PC-3 (cell line): ENCODE measurements around the gene FLG2. TPM values are rescaled to one million over a fixed set of nuclear protein-coding genes. Genes with fewer than 3 reads are reported as not detected.
"Not testable (repeated sequence)": the region's sequence is repeated elsewhere in the genome, so short reads cannot be mapped to it uniquely, and the experiment has no call there.

Source experiments
- ATAC-seq: fragments of 200-7000 bp; cut with Tn5 transposase; 2 replicates; pipeline ENCODE4 v1.9.1; 2020; ENCODE audit warnings: mild to moderate bottlenecking, moderate library complexity
- BruUV-seq: library from RNA; stranded (reverse); fragments of 400-500 nt; replicated peaks from 2 replicates; lab custom pipeline; 2021; lab: Mats Ljungman, UMichigan
- CTCF ChIA-PET: fragments of 300-600 bp; sonication (Branson Sonifier 250); formaldehyde crosslinking; loops from one replicate; lab custom pipeline; 2022; ENCODE audit warnings: antibody characterized with exemption; lab: Charles Lee
- POLR2A ChIA-PET: fragments of 300-600 bp; sonication (Branson Sonifier 250); formaldehyde crosslinking; loops from one replicate; lab custom pipeline; 2022; ENCODE audit warnings: antibody characterized with exemption; ENCODE audit not compliant: unreplicated experiment; lab: Charles Lee
- DNase-seq: peaks from one replicate; pipeline ENCODE4 v3.0.0-alpha.2; 2015
- H2AFZ ChIP-seq: fragments of 300-600 bp; sonication (generic); 2 replicates; pipeline ENCODE4 v1.6.0; 2016; ENCODE audit warnings: antibody characterized with exemption, low read length
- H3F3A ChIP-seq: fragments of 300-600 bp; sonication (generic); one replicate; pipeline ENCODE4 v1.6.0; 2017; ENCODE audit warnings: antibody characterized with exemption, low read length, control low read depth, mild to moderate bottlenecking; ENCODE audit not compliant: unreplicated experiment
- H3K27ac ChIP-seq: fragments of 300-600 bp; sonication (generic); 2 replicates; pipeline ENCODE4 v1.5.1; 2016; ENCODE audit warnings: mild to moderate bottlenecking, low read length
- H3K27me3 ChIP-seq: fragments of 300-600 bp; sonication (generic); 2 replicates; pipeline ENCODE4 v1.6.1; 2016; ENCODE audit warnings: low read length, mixed read lengths
- H3K36me3 ChIP-seq: fragments of 300-600 bp; sonication (generic); 2 replicates; pipeline ENCODE4 v1.6.1; 2016; ENCODE audit warnings: low read depth, mixed run types, low read length, mixed read lengths
- H3K4me1 ChIP-seq: fragments of 300-600 bp; sonication (generic); 2 replicates; pipeline ENCODE4 v1.5.1; 2016; ENCODE audit warnings: low read length; ENCODE audit not compliant: insufficient read depth
- H3K4me2 ChIP-seq: fragments of 300-600 bp; sonication (generic); 2 replicates; pipeline ENCODE4 v1.6.0; 2016; ENCODE audit warnings: low read length
- H3K4me3 ChIP-seq: fragments of 300-600 bp; sonication (generic); 2 replicates; pipeline ENCODE4 v1.5.1; 2016; ENCODE audit warnings: mild to moderate bottlenecking, low read length, mixed read lengths
- H3K79me2 ChIP-seq: fragments of 300-600 bp; sonication (generic); 2 replicates; pipeline ENCODE4 v1.6.1; 2017; ENCODE audit warnings: low read length, mixed read lengths
- H3K9ac ChIP-seq: fragments of 300-600 bp; sonication (generic); 2 replicates; pipeline ENCODE4 v1.6.0; 2016; ENCODE audit warnings: mild to moderate bottlenecking, low read length
- H3K9me2 ChIP-seq: fragments of 300-600 bp; sonication (generic); replicated peaks from 2 replicates; pipeline ENCODE4 v1.6.1; 2016; ENCODE audit warnings: mixed run types, low read length, mixed read lengths
- H3K9me3 ChIP-seq: fragments of 300-600 bp; sonication (generic); 2 replicates; pipeline ENCODE4 v1.6.1; 2016; ENCODE audit warnings: low read length, mixed read lengths
- H4K20me1 ChIP-seq: fragments of 300-600 bp; sonication (generic); 2 replicates; pipeline ENCODE4 v1.6.1; 2016; ENCODE audit warnings: low read length, mixed read lengths
- intact Hi-C: fragments of 100-400 bp; cut with micrococcal nuclease; formaldehyde crosslinking; loops from 2 replicates; pipeline ENCODE4 v1.9.0; 2023
- total RNA-seq: library from RNA; depleted of rRNA; stranded (reverse); fragments of >200 nt; gene quantifications from 2 replicates; pipeline ENCODE4 v1.2.3, GENCODE V29; 2014; rRNA removed

Gene FLG2
- total RNA-seq, 1 experiment from 2014 or later: not detected

DNA sequence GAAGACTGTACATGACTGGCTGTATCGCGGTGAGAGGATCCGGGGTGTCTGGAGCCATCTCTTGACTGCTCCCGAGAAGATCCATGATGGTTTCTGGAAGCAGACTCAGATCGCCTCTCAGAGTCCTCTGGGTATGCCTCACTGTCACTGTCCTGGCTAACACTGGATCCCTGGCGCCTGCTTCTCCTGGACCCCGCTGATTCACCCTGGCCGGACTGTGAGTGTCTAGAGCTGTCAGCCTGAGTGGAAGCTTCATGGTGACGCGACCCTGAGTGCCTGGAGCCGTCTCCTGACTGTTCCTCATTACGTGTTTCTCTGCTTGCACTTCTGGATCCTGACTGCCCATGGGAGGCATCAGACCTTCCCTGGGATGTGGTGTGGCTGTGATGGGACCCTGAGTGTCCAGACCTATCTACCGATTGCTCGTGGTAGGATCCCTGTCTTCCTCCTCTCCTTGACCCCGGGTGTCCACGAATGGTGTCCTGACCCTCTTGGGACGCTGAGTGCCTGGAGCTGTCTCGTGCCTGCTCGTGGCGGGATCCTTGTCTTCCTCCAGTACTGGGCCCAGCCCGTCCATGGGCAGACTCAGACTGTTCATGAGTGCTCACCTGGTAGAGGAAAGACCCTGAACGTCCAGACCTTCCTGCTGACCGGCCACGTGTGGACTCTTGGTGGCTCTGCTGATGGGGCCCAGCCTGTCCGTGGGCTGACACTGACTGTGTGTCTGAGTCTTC is 56.5 kb downstream of the FLG2 start:
- ATAC-seq, H3K4me3 ChIP-seq, H2AFZ ChIP-seq, H4K20me1 ChIP-seq, H3K9me2 ChIP-seq, CTCF ChIA-PET, H3K9ac ChIP-seq, POLR2A ChIA-PET, intact Hi-C loops, H3K79me2 ChIP-seq, H3K27me3 ChIP-seq, H3F3A ChIP-seq, H3K36me3 ChIP-seq, H3K4me1 ChIP-seq, DNase-seq, H3K27ac ChIP-seq, H3K9me3 ChIP-seq, BruUV-seq, H3K4me2 ChIP-seq: not testable (repeated sequence)

Other genes starting within 250 kb of the FLG2 start
- gene TCHH, start 244.6 kb downstream of the FLG2 start, total RNA-seq: not detected in 2 replicates
- not detected in 2 replicates for gene RPTN, start 200.8 kb downstream of the FLG2 start, total RNA-seq
- gene HRNR, start 135.8 kb downstream of the FLG2 start, total RNA-seq: not detected in 2 replicates
- gene FLG, start 34.8 kb downstream of the FLG2 start, total RNA-seq: not detected in 2 replicates
- not detected in 2 replicates for gene CRNN, start 54.3 kb upstream of the FLG2 start, total RNA-seq
- gene LCE5A, start 150.8 kb upstream of the FLG2 start, total RNA-seq: not detected in 2 replicates
- gene CRCT1, start 154.5 kb upstream of the FLG2 start, total RNA-seq: not detected in 2 replicates
- not detected in 2 replicates for gene LCE3E, start 206.8 kb upstream of the FLG2 start, total RNA-seq
- not detected in 2 replicates for gene LCE3D, start 220.5 kb upstream of the FLG2 start, total RNA-seq
- not detected in 2 replicates for gene LCE3C, start 240.2 kb upstream of the FLG2 start, total RNA-seq